HEK293T (cell line): ENCODE measurements around the gene ZNF880.

ENCODE experiments used
- BHLHE40 ChIP-seq: fragments of 450-650 bp; IDR thresholded peaks from 2 replicates; pipeline ENCODE4 v1.6.1; 2016; ENCODE audit warnings: mild to moderate bottlenecking, moderate library complexity, borderline replicate concordance
- ELF4 ChIP-seq: fragments of 450-650 bp; IDR thresholded peaks from 2 replicates; pipeline ENCODE4 v1.6.1; 2017; ENCODE audit warnings: antibody characterized with exemption
- FOXA1 ChIP-seq: fragments of 450-650 bp; IDR thresholded peaks from 2 replicates; pipeline ENCODE4 v1.6.1; 2016; ENCODE audit warnings: mild to moderate bottlenecking

DNA sequence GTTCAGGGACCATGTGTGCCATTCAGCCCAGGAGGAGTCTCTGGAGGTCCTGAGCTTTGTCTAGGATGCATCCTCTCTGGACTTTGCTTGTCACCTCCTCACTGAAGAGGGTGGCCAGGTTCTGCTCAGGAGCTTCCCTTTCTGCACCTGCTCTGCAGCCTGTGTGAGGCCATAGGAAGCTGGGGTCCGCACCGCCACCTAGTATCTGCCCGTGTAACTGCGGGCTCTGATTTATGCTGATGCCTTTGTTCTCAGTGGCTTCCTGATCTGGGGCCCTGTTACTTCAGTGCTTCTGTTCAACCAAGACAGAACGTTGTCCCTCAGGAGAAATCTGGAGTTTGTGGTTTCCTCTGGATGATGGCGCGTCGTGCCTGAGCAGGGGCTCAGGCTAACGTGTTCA lies 18.2 kb upstream of the ZNF880 start:
- TF ChIP-seq ELF4 (no peak), FOXA1 (no peak), BHLHE40 (no peak)
